ENCODE data around the gene SF3B1. TPM values are rescaled to one million over a fixed set of nuclear protein-coding genes. Genes with fewer than 3 reads are reported as not detected.
A peak's percentile ranks its signal among the peaks of the same experiment; 100 is the strongest.
"Not testable (repeated sequence)": the region's sequence is repeated elsewhere in the genome, so short reads cannot be mapped to it uniquely, and the experiment has no call there.

Gene SF3B1
- total RNA-seq, 2 donors from 2014 or later = 272 to 287 TPM

- Mint-ChIP-seq H3K27me3 (no peaks in the 10 kb centered on the region), H3K36me3 (no peaks in the 10 kb centered on the region), H3K27ac (no peak overlapping the region), H3K9me3 (no peaks in the 10 kb centered on the region), H3K4me1 (ENCODE audit: low read depth in 2 of 2) (no peaks in the 10 kb centered on the region), H3K4me3 (no peak overlapping the region)
- no peak for ATAC-seq
- DNase-seq (ENCODE audit: low spot score) = no peak
Observed at GRCh38 chr2:197386242-197386641, 48.6 kb downstream of the SF3B1 start.

GRCh38 chr2:197383825-197384224 lies 51.0 kb downstream of the SF3B1 start:
- no peak overlapping the region for H3K4me3 Mint-ChIP-seq
- no peak for ATAC-seq
- H3K9me3 Mint-ChIP-seq = no peaks in the 10 kb centered on the region
- peaks cover 0 to 9% of the 10 kb centered on the region in 2 donors for H3K4me1 Mint-ChIP-seq (ENCODE audit: low read depth in 2 of 2)
- H3K27me3 Mint-ChIP-seq = no peaks in the 10 kb centered on the region
- no peaks in the 10 kb centered on the region for H3K36me3 Mint-ChIP-seq
- DNase-seq (ENCODE audit: low spot score) = no peak
- H3K27ac Mint-ChIP-seq = no peak overlapping the region

GRCh38 chr2:197381641-197382040 lies 53.2 kb downstream of the SF3B1 start:
- Mint-ChIP-seq H3K36me3 (no peaks in the 10 kb centered on the region), H3K4me3 (no peak overlapping the region), H3K9me3 (no peaks in the 10 kb centered on the region), H3K4me1 (ENCODE audit: low read depth in 2 of 2) (peaks cover 2 to 15% of the 10 kb centered on the region in 2 donors), H3K27me3 (peaks cover 0 to 3% of the 10 kb centered on the region in 2 donors), H3K27ac (no peak overlapping the region)
- ATAC-seq (no peak), DNase-seq (ENCODE audit: low spot score) (no peak)

- H3K27ac Mint-ChIP-seq; H3K36me3 Mint-ChIP-seq; ATAC-seq; H3K9me3 Mint-ChIP-seq; H3K27me3 Mint-ChIP-seq; DNase-seq (ENCODE audit: low spot score): not testable (repeated sequence)
- H3K4me1 Mint-ChIP-seq (ENCODE audit: low read depth in 2 of 2) = peaks cover 2 to 15% of the 10 kb centered on the region in 2 donors
- peak overlapping the region; percentile 11 for H3K4me3 Mint-ChIP-seq
Observed at GRCh38 chr2:197379918-197380309, 54.9 kb downstream of the SF3B1 start.

DNA sequence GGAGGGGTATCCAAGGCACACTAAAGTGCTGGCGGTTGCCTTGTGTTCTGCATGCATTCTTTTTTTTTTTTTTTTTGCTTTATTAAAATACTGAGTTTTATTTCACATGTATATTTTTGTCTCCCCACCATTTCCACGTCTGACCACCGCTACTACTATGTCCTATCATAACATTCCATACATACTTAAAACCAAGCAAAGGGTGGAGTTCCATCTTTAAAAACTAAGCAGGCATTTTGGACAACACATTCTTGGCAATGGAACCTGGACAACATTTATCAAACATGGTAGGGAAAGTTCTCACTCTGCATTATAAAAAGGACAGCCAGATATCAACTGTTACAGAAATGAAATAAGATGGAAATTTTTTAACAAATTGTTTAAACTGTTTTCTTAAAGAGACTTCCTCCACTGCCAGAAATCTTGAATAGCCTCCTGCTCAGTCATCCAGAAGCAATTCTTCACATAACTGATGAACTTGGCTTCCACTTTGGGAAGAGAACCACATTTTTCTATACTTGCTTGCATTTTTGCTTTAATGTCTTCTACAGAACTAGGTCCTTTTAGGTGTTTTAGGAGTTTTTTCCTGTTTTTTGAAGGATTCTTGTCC lies 55.4 kb downstream of the SF3B1 start:
- DNase-seq (ENCODE audit: low spot score); H3K27ac Mint-ChIP-seq; H3K27me3 Mint-ChIP-seq; H3K36me3 Mint-ChIP-seq; ATAC-seq; H3K9me3 Mint-ChIP-seq: not testable (repeated sequence)
- peak overlapping the region; percentile 11 for H3K4me3 Mint-ChIP-seq
- peaks cover 2 to 15% of the 10 kb centered on the region in 2 donors for H3K4me1 Mint-ChIP-seq (ENCODE audit: low read depth in 2 of 2)

GRCh38 chr2:197378494-197379307 lies 56.1 kb downstream of the SF3B1 start:
- H3K27ac Mint-ChIP-seq = no peak overlapping the region
- H3K4me3 Mint-ChIP-seq = no peak overlapping the region
- H3K36me3 Mint-ChIP-seq = no peaks in the 10 kb centered on the region
- no peak for DNase-seq (ENCODE audit: low spot score)
- H3K27me3 Mint-ChIP-seq = peaks cover 0 to 3% of the 10 kb centered on the region in 2 donors
- peak; percentile 62 to 77 for ATAC-seq
- H3K9me3 Mint-ChIP-seq = no peaks in the 10 kb centered on the region
- H3K4me1 Mint-ChIP-seq (ENCODE audit: low read depth in 2 of 2) = peaks cover 2 to 15% of the 10 kb centered on the region in 2 donors

- H3K27ac Mint-ChIP-seq = no peak overlapping the region
- no peak overlapping the region for H3K4me3 Mint-ChIP-seq
- peaks cover 0 to 3% of the 10 kb centered on the region in 2 donors for H3K27me3 Mint-ChIP-seq
- H3K9me3 Mint-ChIP-seq = no peaks in the 10 kb centered on the region
- no peak for DNase-seq (ENCODE audit: low spot score)
- no peak for ATAC-seq
- H3K36me3 Mint-ChIP-seq = no peaks in the 10 kb centered on the region
- peaks cover 2 to 15% of the 10 kb centered on the region in 2 donors for H3K4me1 Mint-ChIP-seq (ENCODE audit: low read depth in 2 of 2)
Observed at GRCh38 chr2:197378086-197378485, 56.7 kb downstream of the SF3B1 start.

DNA sequence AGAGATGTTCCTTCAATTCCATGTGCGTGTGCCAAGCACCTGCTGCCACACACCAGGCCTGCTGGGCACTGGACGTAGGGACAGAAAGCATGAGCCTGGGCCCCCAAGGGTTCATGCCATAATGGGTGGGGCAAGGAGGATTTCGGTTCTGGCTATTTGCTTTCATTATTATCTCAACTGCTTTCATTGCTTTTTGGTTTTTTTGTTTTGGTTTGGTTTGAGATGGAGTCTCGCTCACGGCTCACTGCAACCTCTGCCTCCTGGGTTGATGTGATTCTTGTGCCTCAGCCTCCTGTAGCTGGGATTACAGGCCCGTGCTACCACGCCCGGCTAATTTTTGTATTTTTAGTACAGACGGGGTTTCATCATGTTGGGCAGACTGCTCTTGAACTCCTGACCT lies 57.2 kb downstream of the SF3B1 start:
- peak overlapping the region in 1 of 2 donors; percentile 65 for H3K27ac Mint-ChIP-seq
- peaks cover 2 to 15% of the 10 kb centered on the region in 2 donors for H3K4me1 Mint-ChIP-seq (ENCODE audit: low read depth in 2 of 2)
- peaks cover 0 to 3% of the 10 kb centered on the region in 2 donors for H3K27me3 Mint-ChIP-seq
- DNase-seq (ENCODE audit: low spot score) (no peak), ATAC-seq (no peak)
- H3K4me3 Mint-ChIP-seq = no peak overlapping the region
- no peaks in the 10 kb centered on the region for H3K36me3 Mint-ChIP-seq
- H3K9me3 Mint-ChIP-seq = no peaks in the 10 kb centered on the region

- H3K27me3 Mint-ChIP-seq = no peaks in the 10 kb centered on the region
- no peaks in the 10 kb centered on the region for H3K36me3 Mint-ChIP-seq
- ATAC-seq (no peak), DNase-seq (ENCODE audit: low spot score) (no peak)
- no peak overlapping the region for H3K27ac Mint-ChIP-seq
- H3K4me1 Mint-ChIP-seq (ENCODE audit: low read depth in 2 of 2) = peaks cover 8 to 11% of the 10 kb centered on the region in 2 donors
- H3K9me3 Mint-ChIP-seq = no peaks in the 10 kb centered on the region
- H3K4me3 Mint-ChIP-seq = no peak overlapping the region
Observed at GRCh38 chr2:197372592-197372991, 62.2 kb downstream of the SF3B1 start.

DNA sequence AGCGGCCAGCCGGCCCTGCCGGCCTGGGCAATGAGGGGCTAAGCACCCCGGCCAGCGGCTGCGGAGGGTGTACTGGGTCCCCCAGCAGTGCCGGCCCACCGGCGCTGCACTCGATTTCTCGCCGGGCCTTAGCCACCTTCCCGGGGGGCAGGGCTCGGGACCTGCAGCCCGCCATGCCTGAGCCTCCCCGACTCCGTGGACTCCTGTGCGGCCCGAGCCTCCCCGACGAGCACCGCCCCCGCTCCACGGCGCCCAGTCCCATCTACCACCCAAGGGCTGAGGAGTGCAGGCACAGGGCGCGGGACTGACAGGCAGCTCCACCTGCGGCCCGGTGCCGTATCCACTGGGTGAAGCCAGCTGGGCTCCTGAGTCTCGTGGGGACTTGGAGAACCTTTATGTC lies 64.2 kb downstream of the SF3B1 start:
- DNase-seq (ENCODE audit: low spot score); H3K4me3 Mint-ChIP-seq; H3K27me3 Mint-ChIP-seq; H3K27ac Mint-ChIP-seq; H3K9me3 Mint-ChIP-seq; ATAC-seq; H3K36me3 Mint-ChIP-seq: not testable (repeated sequence)
- peaks cover 8 to 11% of the 10 kb centered on the region in 2 donors for H3K4me1 Mint-ChIP-seq (ENCODE audit: low read depth in 2 of 2)

DNA sequence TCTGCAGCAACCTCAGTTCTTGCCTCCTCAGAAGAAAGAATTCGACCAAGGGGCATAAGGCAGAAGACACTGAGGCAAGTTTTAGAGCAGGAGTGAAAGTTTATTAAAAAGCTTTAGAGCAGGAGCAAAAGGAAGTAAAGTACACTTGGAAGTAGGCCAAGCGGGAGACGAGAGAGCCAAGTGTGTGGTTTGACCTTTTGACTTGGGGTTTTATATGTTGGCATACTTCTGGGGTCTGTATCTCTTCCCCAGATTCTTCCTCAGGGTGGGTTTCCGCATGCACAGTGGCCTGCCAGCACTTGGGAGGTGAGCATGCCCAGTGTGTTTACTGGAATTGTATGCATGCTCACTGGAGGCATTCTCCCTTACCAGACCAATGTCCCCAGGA lies 64.9 kb downstream of the SF3B1 start:
- Mint-ChIP-seq H3K4me1 (ENCODE audit: low read depth in 2 of 2) (peaks cover 8 to 11% of the 10 kb centered on the region in 2 donors), H3K36me3 (no peaks in the 10 kb centered on the region), H3K4me3 (no peak overlapping the region), H3K27ac (peak overlapping the region in 1 of 2 donors; percentile 4), H3K27me3 (no peaks in the 10 kb centered on the region), H3K9me3 (no peaks in the 10 kb centered on the region)
- no peak for DNase-seq (ENCODE audit: low spot score)
- peak in 1 of 2 donors; percentile 33 for ATAC-seq

DNA sequence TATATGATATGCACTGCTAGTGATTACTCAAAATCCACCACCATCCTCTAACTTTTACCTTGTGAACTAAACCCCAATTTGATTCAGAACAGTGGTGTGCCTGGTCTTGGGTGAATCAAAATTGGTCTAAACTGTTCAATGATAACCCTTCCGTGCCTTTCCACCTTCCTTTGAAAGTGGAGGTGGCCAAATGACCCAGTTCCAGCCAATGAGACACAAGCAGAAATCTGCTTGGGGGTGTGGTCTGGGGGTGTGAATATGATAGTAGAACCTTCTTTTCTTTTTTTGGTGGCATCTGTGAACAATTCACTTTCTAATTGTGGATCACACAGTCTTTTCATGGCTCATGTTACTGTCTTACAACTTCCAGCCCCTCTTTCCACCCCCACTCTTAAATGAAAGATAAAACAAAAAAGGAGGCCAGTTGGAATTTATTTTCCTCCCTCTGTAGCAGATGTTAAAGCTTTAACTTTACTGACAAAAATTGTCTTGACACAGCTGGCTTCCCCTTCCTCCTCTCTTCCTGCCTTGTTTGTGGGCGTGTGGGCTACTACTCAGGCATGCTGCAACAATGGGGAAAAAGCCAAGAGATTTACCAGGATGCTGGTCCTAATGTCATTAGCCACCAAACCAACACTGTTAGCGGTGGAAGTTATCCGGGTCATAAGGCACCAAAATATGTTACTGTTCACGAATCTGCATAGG lies 65.4 kb downstream of the SF3B1 start:
- H3K27ac Mint-ChIP-seq = peak overlapping the region in 1 of 2 donors; percentile 4
- peak in 1 of 2 donors; percentile 45 for ATAC-seq

GRCh38 chr2:197368412-197368811 lies 66.4 kb downstream of the SF3B1 start:
- DNase-seq (ENCODE audit: low spot score) = no peak
- no peaks in the 10 kb centered on the region for H3K27me3 Mint-ChIP-seq
- H3K9me3 Mint-ChIP-seq = no peaks in the 10 kb centered on the region
- H3K36me3 Mint-ChIP-seq = no peaks in the 10 kb centered on the region
- peaks cover 8 to 11% of the 10 kb centered on the region in 2 donors for H3K4me1 Mint-ChIP-seq (ENCODE audit: low read depth in 2 of 2)
- no peak overlapping the region for H3K27ac Mint-ChIP-seq
- H3K4me3 Mint-ChIP-seq = no peak overlapping the region
- ATAC-seq = no peak

More for the DNA sequence above, 65.4 kb downstream of the SF3B1 start:
- H3K36me3 Mint-ChIP-seq = no peaks in the 10 kb centered on the region
- H3K27me3 Mint-ChIP-seq = no peaks in the 10 kb centered on the region
- H3K4me1 Mint-ChIP-seq (ENCODE audit: low read depth in 2 of 2) = peaks cover 8 to 11% of the 10 kb centered on the region in 2 donors
- H3K4me3 Mint-ChIP-seq = no peak overlapping the region
- DNase-seq (ENCODE audit: low spot score) = no peak
- no peaks in the 10 kb centered on the region for H3K9me3 Mint-ChIP-seq

DNA sequence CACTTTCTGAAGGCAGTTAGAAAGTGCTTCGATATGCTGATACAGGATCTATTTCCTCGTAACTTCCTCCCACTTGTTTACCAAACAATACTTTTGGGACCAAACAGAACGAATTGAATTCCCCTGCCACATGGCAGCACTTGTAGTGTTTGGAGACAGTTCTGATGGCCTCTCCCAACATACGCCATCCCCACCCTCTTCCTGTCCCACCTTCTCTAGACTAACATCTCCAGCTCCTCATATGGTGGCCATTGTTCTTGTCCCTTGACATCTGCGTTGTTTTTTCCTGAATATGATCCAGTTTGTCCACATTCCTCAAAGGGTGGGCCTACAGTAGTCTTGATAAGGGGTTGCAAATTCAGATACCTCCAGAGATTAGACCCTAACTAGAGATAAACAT lies 70.8 kb downstream of the SF3B1 start:
- ATAC-seq = no peak
- no peak overlapping the region for H3K27ac Mint-ChIP-seq
- H3K9me3 Mint-ChIP-seq = no peaks in the 10 kb centered on the region
- H3K4me1 Mint-ChIP-seq (ENCODE audit: low read depth in 2 of 2) = no peaks in the 10 kb centered on the region
- no peak for DNase-seq (ENCODE audit: low spot score)
- no peaks in the 10 kb centered on the region for H3K27me3 Mint-ChIP-seq
- no peaks in the 10 kb centered on the region for H3K36me3 Mint-ChIP-seq
- no peak overlapping the region for H3K4me3 Mint-ChIP-seq
